ENCODE results near the gene C21orf58. TPM values are rescaled to one million over a fixed set of nuclear protein-coding genes. Genes with fewer than 3 reads are reported as not detected.
A peak's percentile ranks its signal among the peaks of the same experiment; 100 is the strongest.

The C21orf58 gene
- total RNA-seq, 1 donor = 5.6 TPM

DNA sequence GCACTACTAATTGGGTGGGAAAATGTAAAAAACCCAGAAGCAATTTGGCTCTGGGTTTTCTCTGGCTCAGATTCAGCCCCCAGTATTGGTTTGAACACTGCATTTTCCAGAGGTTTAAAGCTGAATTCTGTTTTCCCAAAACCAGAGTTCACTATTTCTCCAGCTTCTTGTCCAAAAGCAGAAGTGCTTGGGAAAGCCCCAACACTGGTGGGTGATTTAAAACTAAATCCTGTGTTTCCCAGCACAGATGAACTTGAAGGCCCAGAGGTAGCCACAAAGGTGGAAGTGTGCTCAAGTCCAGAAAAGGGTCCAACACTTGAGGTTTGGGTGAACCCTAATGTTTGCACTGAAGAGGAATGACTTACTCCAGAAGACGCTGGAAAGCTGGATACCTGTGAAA lies 38.9 kb downstream of the C21orf58 start:
- no peak for TF ChIP-seq CTCF (IDR thresholded peaks at IDR 0.05; ENCODE audit: insufficient read depth, low read depth, low read length)

GRCh38 chr21:46284077-46284644 lies 39.5 kb downstream of the C21orf58 start:
- no peak for DNase-seq (ENCODE audit: low read depth)
- peak overlapping the region; percentile 12 for H3K4me3 ChIP-seq (ENCODE audit: low read depth, low read length)
- no peak for TF ChIP-seq CTCF (IDR thresholded peaks at IDR 0.05; ENCODE audit: insufficient read depth, low read depth, low read length)

More for the DNA sequence above, 38.9 kb downstream of the C21orf58 start:
- H3K4me3 ChIP-seq (ENCODE audit: low read depth, low read length) = peak overlapping the region; percentile 79
- DNase-seq (ENCODE audit: low read depth) = no peak

- no peak for DNase-seq (ENCODE audit: low read depth)
- no peak overlapping the region for H3K4me3 ChIP-seq (ENCODE audit: low read depth, low read length)
- no peak for TF ChIP-seq CTCF (IDR thresholded peaks at IDR 0.05; ENCODE audit: insufficient read depth, low read depth, low read length)
Measured at GRCh38 chr21:46274797-46275390, 48.8 kb downstream of the C21orf58 start.

DNA sequence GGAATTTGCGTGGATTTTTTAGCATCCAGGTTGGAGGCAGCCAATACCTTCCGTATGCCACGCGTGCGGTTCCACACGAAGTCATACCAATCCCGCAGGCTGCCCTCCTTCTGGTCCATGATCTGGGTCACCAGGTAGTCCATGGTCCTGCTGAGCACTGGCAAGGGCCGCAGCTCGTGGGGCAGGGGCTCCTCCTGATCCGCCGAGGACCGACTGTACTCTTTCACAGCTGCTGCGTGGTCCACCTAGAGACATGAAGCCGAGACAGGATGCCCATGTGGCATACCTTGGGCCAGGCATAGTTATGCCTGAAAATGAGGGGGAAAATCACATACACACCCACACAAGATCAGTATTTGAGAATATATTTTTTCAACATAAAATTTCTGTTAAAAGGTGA lies 50.3 kb downstream of the C21orf58 start:
- no peak for DNase-seq (ENCODE audit: low read depth)
- H3K4me3 ChIP-seq (ENCODE audit: low read depth, low read length) = no peak overlapping the region

DNA sequence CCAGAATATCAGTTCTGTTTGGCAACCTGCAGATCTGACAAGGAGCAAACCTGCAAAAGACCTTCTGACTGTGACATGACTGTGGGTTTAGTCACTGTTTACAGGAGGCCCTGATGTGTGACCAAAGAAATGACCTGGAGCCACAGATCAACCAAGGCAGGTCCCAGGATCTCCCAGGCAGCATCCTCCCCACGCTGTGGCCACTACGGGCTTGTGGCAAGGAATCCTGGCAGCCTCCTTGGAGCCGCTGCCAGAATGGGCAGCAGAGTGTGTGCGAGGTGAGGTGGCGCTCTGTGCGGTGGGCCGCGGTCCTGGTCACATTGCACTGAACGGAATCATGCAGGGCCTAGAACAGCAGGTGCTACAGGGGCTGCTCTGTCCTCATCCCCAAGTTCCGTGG lies 54.2 kb downstream of the C21orf58 start:
- DNase-seq (ENCODE audit: low read depth) = no peak

More for the DNA sequence above, 50.3 kb downstream of the C21orf58 start:
- no peak for TF ChIP-seq CTCF (IDR thresholded peaks at IDR 0.05; ENCODE audit: insufficient read depth, low read depth, low read length)

DNA sequence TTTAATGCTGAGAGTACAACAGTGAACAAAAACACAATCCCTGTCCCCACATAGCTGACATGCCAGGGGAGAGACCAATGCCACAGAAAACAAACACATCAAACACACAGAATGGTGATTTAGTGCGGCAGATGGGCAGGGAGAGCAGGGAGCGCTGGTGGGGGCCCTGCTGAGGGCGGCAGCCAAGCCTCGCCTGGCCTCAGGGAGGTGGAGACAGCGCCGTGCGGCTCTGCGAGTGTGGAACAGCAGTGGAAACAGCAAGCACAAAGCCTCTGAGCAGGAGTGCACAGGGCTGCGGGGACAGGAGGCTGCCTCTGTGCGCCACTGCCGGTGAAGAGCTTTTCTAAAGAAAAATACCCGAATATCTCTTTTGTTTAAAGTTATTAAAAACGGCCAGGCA lies 55.3 kb downstream of the C21orf58 start:
- DNase-seq (ENCODE audit: low read depth) = no peak
- TF ChIP-seq CTCF (IDR thresholded peaks at IDR 0.05; ENCODE audit: insufficient read depth, low read depth, low read length) = no peak
- no peak overlapping the region for H3K4me3 ChIP-seq (ENCODE audit: low read depth, low read length)

More for the DNA sequence above, 54.2 kb downstream of the C21orf58 start:
- TF ChIP-seq CTCF (IDR thresholded peaks at IDR 0.05; ENCODE audit: insufficient read depth, low read depth, low read length) = no peak
- no peak overlapping the region for H3K4me3 ChIP-seq (ENCODE audit: low read depth, low read length)

GRCh38 chr21:46266946-46267345 lies 56.7 kb downstream of the C21orf58 start:
- TF ChIP-seq CTCF (IDR thresholded peaks at IDR 0.05; ENCODE audit: insufficient read depth, low read depth, low read length) = no peak
- no peak for DNase-seq (ENCODE audit: low read depth)
- H3K4me3 ChIP-seq (ENCODE audit: low read depth, low read length) = no peak overlapping the region

Data from fibroblast of villous mesenchyme (primary cell).